Duodenal mucosa (tissue), 2 donors: ENCODE measurements around the gene CFAP43.

Experiments
- H3K27ac ChIP-seq: one replicate; pipeline ENCODE4 v1.7.0; 2013; ENCODE audit warnings: low read depth, low read length
- H3K27me3 ChIP-seq, 2 donors: one replicate each; pipeline ENCODE4 v1.7.0; 2013; ENCODE audit warnings: low read length in 2 of 2, control low read depth in 1 of 2; ENCODE audit not compliant: insufficient read depth in 2 of 2, control insufficient read depth in 1 of 2
- H3K36me3 ChIP-seq, 2 donors: one replicate each; pipeline ENCODE4 v1.7.0; 2013; ENCODE audit warnings: low read length in 2 of 2, control low read depth in 1 of 2; ENCODE audit not compliant: insufficient read depth in 2 of 2, control insufficient read depth in 1 of 2
- H3K4me1 ChIP-seq, 2 donors: one replicate each; pipeline ENCODE4 v1.7.0; 2013; ENCODE audit warnings: low read length in 2 of 2, control low read depth in 1 of 2; ENCODE audit not compliant: insufficient read depth in 2 of 2, control insufficient read depth in 1 of 2
- H3K4me3 ChIP-seq, 2 donors: one replicate each; pipeline ENCODE4 v1.7.0; 2013; ENCODE audit warnings: low read length in 2 of 2, low read depth in 1 of 2
- H3K9ac ChIP-seq, 2 donors: one replicate each; pipeline ENCODE4 v1.7.0; 2013; ENCODE audit warnings: low read length in 2 of 2, low read depth in 1 of 2
- H3K9me3 ChIP-seq, 2 donors: one replicate each; pipeline ENCODE4 v1.7.0; 2013; ENCODE audit warnings: low read length in 2 of 2, control low read depth in 1 of 2; ENCODE audit not compliant: control insufficient read depth in 1 of 2

The CFAP43 gene

GRCh38 chr10:104233817-104234216, 1.7 kb upstream of the CFAP43 start:
- Histone ChIP-seq H3K4me1 (peaks cover 5 to 7% of the 10 kb centered on the region in 2 donors), H3K27me3 (no peaks in the 10 kb centered on the region), H3K9ac (no peak overlapping the region), H3K27ac (no peak overlapping the region), H3K4me3 (no peak overlapping the region), H3K9me3 (peaks cover 0 to 7% of the 10 kb centered on the region in 2 donors), H3K36me3 (no peaks in the 10 kb centered on the region)

GRCh38 chr10:104232613-104233102, 494 bp upstream of the CFAP43 start:
- no peaks in the 10 kb centered on the region for H3K36me3 ChIP-seq
- peak overlapping the region; percentile 85 to 96 for H3K4me3 ChIP-seq
- H3K27me3 ChIP-seq: no peaks in the 10 kb centered on the region
- H3K9ac ChIP-seq: peak overlapping the region in 1 of 2 donors; percentile 78
- peaks cover 0 to 7% of the 10 kb centered on the region in 2 donors for H3K9me3 ChIP-seq
- H3K4me1 ChIP-seq: peaks cover 5 to 7% of the 10 kb centered on the region in 2 donors
- no peak overlapping the region for H3K27ac ChIP-seq

- Histone ChIP-seq H3K9me3 (peaks cover 0 to 7% of the 10 kb centered on the region in 2 donors), H3K27me3 (no peaks in the 10 kb centered on the region), H3K4me1 (peaks cover 7 to 9% of the 10 kb centered on the region in 2 donors), H3K27ac (no peak overlapping the region), H3K36me3 (no peaks in the 10 kb centered on the region), H3K4me3 (no peak overlapping the region), H3K9ac (no peak overlapping the region)
These were observed 1.7 kb downstream of the CFAP43 start for GRCh38 chr10:104230490-104230889.

GRCh38 chr10:104223304-104223703, 8.9 kb downstream of the CFAP43 start:
- Histone ChIP-seq H3K36me3 (no peaks in the 10 kb centered on the region), H3K4me3 (no peak overlapping the region), H3K9ac (no peak overlapping the region), H3K27ac (no peak overlapping the region), H3K9me3 (no peaks in the 10 kb centered on the region), H3K27me3 (no peaks in the 10 kb centered on the region), H3K4me1 (peaks cover 0 to 16% of the 10 kb centered on the region in 2 donors)

GRCh38 chr10:104220522-104220921, 11.6 kb downstream of the CFAP43 start:
- no peaks in the 10 kb centered on the region for H3K27me3 ChIP-seq
- no peak overlapping the region for H3K9ac ChIP-seq
- H3K27ac ChIP-seq: no peak overlapping the region
- H3K4me3 ChIP-seq: peak overlapping the region in 1 of 2 donors; percentile 2
- H3K9me3 ChIP-seq: no peaks in the 10 kb centered on the region
- peaks cover 0 to 13% of the 10 kb centered on the region in 2 donors for H3K4me1 ChIP-seq
- no peaks in the 10 kb centered on the region for H3K36me3 ChIP-seq

- H3K4me1 ChIP-seq: peaks cover 0 to 10% of the 10 kb centered on the region in 2 donors
- no peaks in the 10 kb centered on the region for H3K9me3 ChIP-seq
- H3K9ac ChIP-seq: no peak overlapping the region
- H3K27me3 ChIP-seq: no peaks in the 10 kb centered on the region
- no peaks in the 10 kb centered on the region for H3K36me3 ChIP-seq
- no peak overlapping the region for H3K4me3 ChIP-seq
- no peak overlapping the region for H3K27ac ChIP-seq
These were observed 13.4 kb downstream of the CFAP43 start for GRCh38 chr10:104218751-104219150.

- no peak overlapping the region for H3K9ac ChIP-seq
- no peaks in the 10 kb centered on the region for H3K36me3 ChIP-seq
- no peak overlapping the region for H3K27ac ChIP-seq
- no peaks in the 10 kb centered on the region for H3K27me3 ChIP-seq
- no peak overlapping the region for H3K4me3 ChIP-seq
- peaks cover 0 to 10% of the 10 kb centered on the region in 2 donors for H3K4me1 ChIP-seq
- H3K9me3 ChIP-seq: no peaks in the 10 kb centered on the region
These were observed 15.5 kb downstream of the CFAP43 start for GRCh38 chr10:104216631-104217030.

- Histone ChIP-seq H3K4me3 (no peak overlapping the region), H3K4me1 (no peaks in the 10 kb centered on the region), H3K27me3 (no peaks in the 10 kb centered on the region), H3K9me3 (no peaks in the 10 kb centered on the region), H3K9ac (no peak overlapping the region), H3K36me3 (no peaks in the 10 kb centered on the region), H3K27ac (no peak overlapping the region)
These were observed 22.5 kb downstream of the CFAP43 start for GRCh38 chr10:104209575-104210198.

GRCh38 chr10:104208730-104209129, 23.4 kb downstream of the CFAP43 start:
- H3K9me3 ChIP-seq: no peaks in the 10 kb centered on the region
- no peak overlapping the region for H3K27ac ChIP-seq
- H3K4me1 ChIP-seq: no peaks in the 10 kb centered on the region
- no peak overlapping the region for H3K9ac ChIP-seq
- H3K36me3 ChIP-seq: no peaks in the 10 kb centered on the region
- no peaks in the 10 kb centered on the region for H3K27me3 ChIP-seq
- no peak overlapping the region for H3K4me3 ChIP-seq

GRCh38 chr10:104202231-104202630, 29.9 kb downstream of the CFAP43 start:
- no peak overlapping the region for H3K9ac ChIP-seq
- no peaks in the 10 kb centered on the region for H3K4me1 ChIP-seq
- H3K36me3 ChIP-seq: no peaks in the 10 kb centered on the region
- no peaks in the 10 kb centered on the region for H3K27me3 ChIP-seq
- no peak overlapping the region for H3K4me3 ChIP-seq
- no peaks in the 10 kb centered on the region for H3K9me3 ChIP-seq
- no peak overlapping the region for H3K27ac ChIP-seq
